DMS79 treated with DMSO at 0.1 percent for 48 hours (cell line): Measurements from ENCODE around the gene VRK1.
A peak's percentile ranks its signal among the peaks of the same experiment; 100 is the strongest.

Experiments used
- DNase-seq: peaks from one replicate; lab custom pipeline; 2025; lab: John Stamatoyannopoulos, UW

The VRK1 gene

DNA sequence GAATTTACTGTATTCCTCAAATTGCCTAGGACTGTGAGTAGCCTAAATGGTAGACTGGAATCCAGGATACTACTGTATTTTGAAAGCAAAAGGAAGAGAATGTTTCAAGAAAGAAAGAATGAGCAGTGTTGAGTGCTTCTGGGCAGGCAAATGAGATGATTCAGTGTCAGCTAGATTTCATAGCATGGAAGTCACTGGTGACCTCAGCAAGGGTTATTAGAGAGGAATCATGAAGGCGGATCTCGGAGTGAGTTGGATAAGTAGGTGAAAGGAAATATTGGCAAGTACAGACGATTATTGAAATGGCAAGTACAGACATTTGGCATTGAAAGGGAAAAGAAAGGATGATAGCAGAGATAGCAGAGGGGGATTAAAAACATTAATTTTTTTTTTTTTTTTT is 27.1 kb downstream of the VRK1 start:
- no peak for DNase-seq

DNA sequence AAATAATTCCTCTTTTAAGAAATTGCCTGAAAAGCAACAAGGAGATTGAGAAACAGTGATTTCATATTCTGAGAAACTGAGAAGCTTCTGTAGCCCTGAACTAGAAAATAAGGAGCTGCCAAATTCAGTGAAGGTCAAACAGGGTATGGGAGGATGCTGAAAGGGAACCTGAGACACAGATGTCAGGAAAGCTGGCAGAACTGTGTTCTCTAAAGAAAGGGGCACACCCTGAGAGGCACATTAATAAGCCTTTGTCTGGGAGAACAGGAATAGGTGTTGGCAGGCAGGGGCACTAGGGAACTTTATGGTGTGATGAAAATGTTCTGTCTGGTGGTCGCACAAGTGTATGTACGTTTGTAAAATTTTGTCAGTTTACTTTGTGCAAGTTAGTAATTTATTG is 29.6 kb downstream of the VRK1 start:
- peak; percentile 59 for DNase-seq

DNA sequence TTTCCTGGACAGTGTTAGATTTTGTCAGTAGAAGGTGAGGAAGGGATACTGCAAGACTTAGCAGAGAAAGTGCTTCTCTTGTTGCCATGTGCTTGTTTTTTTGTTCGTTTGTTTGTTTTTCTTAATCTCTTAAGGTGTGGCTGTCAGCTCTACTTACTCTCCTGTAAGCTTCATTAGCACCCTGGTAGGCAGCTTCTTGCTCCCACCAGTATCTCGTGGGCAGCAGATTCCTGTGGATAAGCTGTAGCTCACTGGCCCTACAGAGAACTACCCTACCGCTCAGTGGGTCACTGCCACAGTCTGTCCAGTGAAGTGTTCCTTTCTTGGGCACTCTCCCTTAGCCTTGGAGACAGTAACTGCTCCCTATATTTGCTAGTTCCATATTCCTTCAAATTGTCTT is 30.1 kb downstream of the VRK1 start:
- peak; percentile 59 for DNase-seq

DNA sequence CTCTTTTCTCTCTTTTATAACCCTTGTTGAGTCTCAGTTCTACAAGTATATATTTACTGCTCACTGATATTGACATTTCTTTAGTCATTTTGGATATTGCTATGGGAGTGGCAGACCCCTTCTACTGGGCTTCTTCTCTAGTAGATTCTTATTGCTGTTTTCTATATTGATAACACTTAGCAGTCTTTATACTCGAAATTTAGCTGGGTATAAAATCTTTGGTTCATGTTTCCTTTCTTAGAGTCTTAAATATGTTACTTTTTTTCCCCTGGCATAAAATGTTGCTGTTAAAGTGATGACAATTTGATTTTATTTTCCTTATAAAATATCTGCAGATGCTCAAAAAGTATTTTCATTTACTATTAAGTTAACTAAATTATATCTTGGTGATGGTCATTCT is 32.6 kb downstream of the VRK1 start:
- DNase-seq: no peak

DNA sequence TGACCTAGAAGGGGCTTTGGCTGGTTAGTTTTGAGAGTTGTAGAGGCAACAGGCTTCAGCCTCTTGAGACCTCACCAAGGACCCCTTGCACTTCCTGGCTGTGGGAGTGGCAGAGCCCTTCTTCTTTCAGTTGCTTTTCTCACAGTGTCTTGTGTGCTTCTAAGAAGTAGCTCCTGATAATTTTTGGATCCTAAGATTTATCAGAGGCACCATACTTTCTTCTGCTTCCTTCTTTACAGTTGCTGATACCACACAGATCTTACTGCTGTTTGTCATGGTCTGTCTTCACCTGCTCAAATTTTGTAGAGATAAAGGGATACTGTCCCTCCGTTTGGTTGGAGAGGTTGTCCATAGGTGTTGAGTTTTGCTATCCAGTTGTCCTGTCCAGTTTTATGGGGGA is 33.8 kb downstream of the VRK1 start:
- DNase-seq: no peak

DNA sequence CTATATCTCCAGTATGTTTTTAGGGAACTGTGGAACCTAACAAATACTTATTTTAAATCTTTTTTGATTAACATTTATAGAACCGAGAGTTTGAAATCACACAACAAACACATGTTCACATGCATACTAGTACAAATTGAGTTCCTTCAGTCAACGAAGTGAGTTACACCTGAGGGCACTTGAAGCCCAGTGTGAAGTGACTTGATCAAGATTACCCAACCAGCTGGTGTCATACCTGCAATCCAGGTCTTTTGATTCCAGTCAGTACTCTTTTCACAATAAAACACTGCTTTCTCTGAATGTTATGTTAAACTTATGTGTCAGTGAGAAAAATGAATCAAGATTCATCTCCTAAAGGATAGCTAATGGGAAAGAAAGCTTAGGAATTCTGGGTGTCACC is 35.2 kb downstream of the VRK1 start:
- no peak for DNase-seq

DNA sequence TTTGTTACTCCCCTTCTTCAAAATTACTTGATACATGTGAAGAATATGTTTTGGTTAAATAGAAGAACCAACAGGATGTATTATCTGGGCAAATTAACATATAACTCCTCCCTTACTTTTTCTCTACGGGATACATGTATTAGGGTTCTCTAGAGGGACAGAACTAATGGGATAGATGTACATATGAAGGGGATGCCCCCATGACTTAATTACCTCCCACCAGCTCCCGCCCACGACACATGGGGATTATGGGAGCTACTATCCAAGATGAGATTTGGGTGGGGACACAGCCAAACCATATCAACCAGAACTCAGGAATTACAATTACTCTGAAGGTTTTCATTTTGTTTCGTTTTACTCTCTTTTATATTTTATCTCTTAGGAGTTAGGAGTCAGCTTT is 41.3 kb downstream of the VRK1 start:
- no peak for DNase-seq

DNA sequence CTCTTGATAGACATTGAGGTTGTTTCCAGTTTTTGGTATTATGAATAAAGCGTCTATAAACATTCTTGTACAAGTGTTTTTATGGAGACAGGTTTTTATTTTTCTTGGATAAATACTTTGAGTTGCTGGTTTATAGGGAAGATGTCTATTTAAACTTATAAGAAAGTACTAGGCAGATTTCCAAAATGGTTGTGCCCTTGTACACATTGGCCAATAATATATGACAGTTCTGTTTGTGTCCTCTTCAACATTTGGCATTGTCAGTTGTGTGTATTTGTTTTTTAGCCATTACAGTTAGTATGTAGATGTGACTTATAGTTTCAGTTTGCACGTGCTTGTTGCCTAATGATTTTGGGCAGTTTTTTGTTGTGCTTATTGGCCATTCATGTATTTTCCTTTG is 42.1 kb downstream of the VRK1 start:
- no peak for DNase-seq

DNA sequence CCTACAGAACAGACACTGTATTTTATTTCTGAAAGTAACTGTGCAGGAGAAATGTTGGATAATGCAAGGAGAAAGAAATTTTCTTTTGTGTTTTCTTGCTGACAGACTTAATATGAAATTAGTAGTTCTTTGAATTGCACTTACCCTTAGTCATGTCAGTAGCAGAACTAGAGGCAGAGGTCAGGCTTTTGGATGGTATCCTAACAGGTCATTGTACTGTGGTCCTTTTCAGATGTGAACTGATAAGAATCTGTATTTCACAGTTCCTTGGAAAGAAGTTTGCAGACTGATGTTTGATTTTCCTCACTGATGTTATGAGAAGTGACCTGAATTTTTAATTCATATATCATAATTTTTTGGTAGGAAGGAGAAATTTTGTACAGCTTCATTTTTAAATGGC is 46.0 kb downstream of the VRK1 start:
- DNase-seq: no peak

DNA sequence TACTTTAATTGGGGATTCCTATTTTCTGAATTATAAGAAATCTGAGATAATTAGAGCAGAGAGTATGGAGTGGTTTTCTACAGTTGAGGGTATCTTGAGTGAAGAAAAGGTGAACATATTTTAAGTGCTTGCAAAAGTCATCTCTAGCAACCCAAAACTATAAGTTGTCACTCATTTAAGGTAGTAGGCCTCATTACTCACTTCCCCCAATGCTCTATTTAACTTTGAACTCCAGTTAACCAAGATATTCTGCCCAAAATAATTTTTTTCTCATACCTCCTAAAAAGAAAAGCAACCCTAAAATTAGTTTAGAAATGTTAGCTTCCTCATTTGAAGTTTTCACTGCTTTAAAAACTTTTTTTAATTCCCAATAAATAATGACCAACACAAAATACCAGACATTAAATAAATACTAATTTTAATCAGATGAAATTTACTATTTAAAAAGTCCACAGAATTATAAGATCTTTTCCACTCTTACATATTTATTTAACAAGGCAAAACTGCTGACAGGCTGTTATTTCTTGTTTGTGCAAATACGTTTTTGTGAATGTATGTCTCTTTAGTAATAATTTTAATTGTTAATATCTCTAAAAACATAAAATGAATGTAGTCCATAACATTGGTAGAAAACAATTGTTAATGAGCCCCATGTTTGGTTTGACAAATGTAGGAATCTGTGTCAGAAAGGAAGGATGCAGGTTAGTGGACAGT is 47.8 kb downstream of the VRK1 start:
- no peak for DNase-seq

DNA sequence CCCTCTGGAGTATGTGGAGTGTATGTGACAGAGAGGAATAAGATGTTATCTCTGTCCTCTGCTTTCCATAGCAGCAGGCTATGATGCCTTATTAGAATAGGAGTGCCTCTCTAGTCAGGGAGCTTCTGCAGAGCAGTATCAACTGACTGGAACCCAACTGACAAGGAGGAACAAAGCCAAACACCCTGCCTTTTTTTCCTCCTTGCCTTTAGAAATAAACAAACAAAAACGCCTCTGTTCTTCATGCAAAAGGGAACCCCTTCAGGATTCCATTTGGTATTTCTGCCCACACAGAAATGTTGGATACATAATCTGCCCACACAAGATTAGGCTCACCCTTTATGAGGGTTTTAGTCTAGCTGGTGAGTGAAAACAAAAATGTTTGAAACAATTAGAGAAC is 50.3 kb downstream of the VRK1 start:
- no peak for DNase-seq

DNA sequence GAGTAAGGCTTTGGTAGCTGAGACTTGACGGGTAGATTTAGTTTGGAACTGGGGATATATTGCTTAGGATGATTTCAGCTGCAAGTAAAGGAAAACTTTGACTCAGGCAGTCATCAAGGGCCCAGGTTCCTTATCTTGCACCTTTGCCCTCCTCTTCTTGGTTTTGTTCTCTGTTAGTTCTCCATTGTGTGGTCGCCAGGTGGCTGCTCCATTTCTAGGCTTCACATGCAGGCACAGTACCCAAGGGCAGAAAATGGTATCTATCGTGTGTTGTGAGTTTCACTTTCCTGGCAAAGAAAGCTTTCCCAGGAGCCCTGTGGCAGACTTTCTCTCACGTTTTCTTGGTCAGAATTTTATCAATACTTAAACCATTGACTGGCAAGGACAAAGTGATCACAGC is 50.8 kb downstream of the VRK1 start:
- no peak for DNase-seq

DNA sequence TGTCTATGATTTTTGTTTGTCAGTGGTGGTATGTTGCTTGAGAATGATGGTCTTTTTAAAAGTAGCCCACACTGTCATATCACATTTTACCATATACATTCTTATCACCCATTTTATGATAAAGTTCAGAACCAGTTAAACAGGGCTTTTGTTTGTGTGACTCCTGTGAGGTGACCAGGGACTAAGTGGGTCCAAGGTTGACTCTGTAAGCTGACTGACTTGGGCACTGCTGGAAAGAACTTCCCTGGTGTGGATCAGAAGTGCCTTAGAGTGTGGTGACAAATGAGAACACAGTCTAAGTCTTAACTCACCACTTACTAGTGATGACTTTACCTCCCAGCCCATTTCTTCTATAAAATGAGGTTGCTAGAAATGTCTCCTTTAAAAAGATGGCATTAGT is 52.6 kb downstream of the VRK1 start:
- DNase-seq: no peak

DNA sequence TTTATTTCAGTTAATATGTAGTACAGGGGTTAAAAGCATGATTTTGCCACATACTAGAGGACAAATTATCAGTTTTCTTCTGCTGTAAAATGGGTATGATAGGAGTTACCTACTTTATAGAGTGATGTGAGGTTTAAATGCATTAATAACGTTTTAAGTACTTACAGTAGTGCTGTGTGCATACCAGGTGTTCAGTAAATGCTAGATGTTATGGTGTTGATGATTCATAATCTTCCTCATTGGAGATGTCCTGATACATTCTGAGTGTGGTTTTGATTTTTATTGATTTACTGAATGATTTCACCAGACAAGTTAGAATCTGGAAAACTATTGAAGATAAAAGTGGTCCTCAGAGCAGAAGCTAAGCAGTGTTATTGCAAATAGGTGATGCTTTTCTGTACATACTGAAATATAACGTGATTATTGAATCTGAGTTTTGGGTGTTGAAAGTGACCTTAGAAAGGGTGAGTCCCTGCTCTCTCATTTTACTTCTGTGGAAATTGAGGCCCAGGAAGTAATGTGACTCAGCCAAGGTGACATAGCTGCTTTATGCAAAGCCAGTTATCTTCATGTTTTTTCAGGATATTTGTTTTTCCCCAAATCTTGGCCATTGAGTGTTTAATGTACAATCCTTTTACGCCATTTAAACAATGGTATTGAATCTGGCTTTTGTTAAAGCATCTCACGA is 54.7 kb downstream of the VRK1 start:
- no peak for DNase-seq

DNA sequence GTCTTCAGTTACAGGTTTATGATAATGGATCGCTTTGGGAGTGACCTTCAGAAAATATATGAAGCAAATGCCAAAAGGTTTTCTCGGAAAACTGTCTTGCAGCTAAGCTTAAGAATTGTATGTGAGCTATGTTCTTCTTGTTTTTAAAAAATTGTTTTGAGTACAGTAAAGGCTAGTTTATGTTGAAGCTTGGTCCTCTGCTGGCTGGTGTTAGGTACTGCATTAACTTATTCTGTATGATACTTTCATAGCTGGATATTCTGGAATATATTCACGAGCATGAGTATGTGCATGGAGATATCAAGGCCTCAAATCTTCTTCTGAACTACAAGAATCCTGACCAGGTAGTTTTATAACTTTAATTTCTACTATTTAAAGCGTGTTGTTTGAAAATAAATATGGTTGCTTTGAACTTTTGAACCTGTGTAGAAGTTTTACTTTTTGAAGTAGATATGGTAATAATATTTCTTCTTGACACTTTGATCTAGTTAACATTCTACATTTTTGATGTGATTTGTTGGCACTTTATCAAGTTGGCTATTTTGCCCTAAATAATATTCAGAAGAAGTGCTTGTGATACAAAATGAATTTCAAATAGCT is 55.7 kb downstream of the VRK1 start:
- peak; percentile 34 for DNase-seq

DNA sequence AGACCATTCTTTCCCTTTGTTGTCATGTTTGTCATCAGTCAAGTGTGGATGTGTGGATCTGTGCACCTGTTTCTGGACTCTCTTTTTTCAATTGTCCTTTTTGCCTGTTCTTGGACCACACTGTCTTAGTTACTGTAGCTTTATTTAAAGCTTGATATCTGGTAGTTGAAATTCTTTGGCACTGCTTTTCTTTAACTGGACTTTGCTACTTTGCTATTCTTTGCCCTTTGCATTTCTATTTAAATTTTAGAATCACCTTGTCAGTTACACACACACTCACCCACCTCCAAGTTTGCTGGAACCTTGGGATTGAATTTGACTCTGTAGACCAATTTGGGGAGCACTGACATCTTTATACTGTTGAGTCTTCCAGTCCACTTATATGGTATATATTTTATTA is 61.5 kb downstream of the VRK1 start:
- DNase-seq: no peak

DNA sequence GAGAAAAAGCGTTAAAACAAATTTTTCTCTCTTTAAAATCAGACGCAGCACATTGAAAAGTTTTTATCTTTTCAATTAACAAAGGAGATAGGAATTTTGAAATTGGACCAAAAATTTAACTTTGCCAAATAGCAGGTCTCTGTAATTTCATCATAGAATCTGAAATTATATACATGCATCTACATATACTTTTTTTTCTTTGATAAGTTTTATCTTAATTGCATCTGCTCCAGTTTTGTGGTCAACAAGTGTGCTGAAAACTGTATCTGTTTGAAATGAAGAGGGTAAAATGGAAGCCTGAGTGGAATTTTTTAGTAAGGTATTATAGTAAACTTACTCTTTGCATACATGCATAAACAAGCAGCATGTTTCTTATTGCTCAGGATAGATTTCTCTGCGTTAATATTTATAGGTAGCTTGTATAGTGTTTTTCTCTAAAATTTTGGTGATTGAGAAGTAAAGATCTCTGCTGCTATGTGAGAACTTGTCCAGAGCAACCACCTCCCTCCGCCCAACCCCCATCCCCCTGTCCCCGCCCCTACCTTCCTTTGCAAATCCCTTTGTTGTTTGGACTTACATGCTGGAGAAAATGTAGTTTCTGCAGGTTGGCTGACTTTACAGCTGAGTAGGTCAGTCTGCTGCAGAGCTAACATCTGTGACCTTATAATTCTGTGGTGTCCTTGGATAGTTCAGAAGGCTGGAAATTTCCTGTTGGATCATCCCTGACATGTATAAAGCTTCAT is 64.6 kb downstream of the VRK1 start:
- DNase-seq: no peak

DNA sequence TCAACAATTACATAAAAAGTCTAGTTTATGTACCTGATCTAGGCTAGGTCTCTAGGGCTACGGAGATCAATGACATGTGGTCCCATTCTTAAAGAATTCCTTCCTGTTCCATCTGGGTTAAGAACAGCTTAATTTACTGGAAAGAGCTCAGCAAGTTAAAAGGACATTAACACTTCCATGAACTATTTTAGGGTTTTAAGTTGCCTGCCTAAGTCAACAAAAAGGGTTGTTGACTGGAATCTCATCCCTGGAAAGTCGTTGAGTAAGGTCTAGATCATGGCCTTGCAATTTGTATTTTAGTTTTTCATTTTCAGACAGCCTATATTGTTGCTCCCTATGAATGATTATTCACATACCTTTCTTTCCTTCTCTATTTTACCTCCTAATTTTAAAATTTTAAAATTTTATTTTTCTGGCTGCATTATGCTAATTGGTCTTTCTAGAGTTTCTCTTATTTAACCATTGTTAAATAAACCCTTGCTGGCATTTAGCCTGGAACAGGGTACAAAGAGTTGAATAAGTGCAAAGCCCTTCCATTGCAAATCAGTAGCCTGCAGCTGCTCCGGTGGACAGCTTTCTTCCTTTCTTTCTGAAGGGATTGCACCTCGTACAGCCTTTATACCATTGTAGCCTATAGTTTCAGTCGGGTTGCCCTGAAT is 66.3 kb downstream of the VRK1 start:
- DNase-seq: peak; percentile 65

DNA sequence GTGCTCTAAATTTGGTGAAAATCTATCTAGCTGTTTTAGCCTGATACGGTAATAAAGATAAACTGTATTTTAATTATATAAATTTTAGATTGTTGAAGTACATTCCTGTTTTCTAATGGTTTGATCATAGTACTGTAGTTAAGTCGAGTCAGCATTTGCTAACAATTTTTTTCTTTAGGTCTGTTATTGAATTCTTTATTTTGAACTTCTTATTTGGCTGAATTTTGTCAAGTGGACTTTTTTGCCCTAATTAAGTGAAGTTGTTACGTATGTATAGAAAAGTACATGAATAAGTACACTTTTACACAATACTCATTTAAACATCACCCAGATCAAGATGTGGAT is 66.8 kb downstream of the VRK1 start:
- no peak for DNase-seq

DNA sequence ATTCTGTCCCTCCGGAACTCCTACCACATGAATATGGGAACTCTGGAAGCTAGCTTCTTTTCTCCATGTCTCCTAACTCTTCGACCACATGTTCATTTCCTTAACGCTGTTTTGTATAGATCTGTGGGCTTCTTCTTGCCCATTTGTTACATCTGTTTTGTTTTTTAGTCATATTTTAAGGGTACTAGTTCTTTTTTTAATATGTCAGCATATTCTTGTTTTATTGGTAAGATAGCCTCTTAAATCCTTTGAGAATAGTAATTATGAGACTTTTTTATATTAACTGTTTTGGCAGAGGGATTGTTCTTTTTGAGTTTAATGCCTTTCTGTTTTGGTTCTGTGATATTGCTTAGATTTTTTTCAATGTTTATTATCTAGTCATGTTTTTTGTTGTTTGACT is 70.5 kb downstream of the VRK1 start:
- DNase-seq: no peak

DNA sequence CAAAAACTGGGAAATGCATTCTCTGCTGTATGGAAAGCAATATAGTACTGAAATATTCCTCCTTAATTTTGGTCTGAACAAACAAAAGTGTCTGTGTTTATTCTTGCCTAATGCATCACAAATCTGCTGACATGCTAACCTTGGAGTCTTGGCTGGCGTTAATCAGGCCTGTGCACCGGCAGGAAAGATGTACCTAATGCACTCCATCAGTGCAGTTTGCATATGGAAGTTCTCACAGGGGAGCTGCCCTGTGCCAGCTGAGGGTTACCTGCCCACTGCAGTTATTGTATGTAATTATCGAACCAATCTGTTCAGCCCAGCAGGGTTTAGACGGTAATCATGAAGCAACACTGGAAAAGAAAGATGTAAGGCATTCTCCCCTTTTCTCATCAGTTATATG is 76.9 kb downstream of the VRK1 start:
- DNase-seq: no peak

DNA sequence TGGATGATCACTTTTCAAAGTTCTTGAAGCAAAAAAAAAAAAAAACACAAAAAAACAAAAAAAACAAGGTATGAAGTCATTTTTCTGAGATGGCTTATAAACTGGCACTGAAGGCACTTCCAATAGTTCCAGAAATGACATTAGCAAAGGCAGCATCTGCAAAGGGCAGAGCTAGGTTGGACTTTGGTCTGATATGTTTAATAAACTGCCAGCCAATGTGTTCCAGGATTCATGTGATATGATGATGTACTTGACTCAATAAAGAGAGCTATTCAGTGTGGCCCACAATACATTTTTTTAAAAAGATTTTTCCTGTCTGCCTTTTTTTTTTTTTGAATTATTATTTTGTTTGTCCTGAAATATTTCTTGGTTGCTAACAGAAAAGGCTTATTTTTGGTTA is 79.6 kb downstream of the VRK1 start:
- no peak for DNase-seq

DNA sequence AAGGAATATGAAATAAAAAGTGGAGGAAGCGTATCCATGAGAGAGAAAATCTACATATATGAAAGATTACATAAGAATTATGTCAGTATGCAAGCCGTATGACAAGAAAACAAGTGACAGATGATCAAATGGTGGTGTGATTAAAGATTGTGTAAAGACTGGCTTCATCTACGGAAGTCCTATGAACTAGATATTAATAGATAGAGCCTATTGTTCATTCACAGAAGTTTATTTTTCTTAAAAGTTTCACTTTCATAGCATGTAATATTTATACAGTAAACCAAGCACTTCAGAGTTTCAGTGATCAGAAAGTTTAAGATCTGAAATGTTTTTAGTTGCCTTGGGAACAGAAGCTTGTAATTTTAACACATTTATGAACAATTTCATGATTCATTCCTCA is 84.5 kb downstream of the VRK1 start:
- no peak for DNase-seq
